GM12878 (cell line): Measurements from ENCODE around the gene CAPN1. TPM values are rescaled to one million over a fixed set of nuclear protein-coding genes. Genes with fewer than 3 reads are reported as not detected.
"Not testable (repeated sequence)": the region's sequence is repeated elsewhere in the genome, so short reads cannot be mapped to it uniquely, and the experiment has no call there.

Experiments
- ATAC-seq: fragments of 200-7000 bp; cut with Tn5 transposase; 3 replicates; pipeline ENCODE4 v1.9.1; 2020; ENCODE audit warnings: mild to moderate bottlenecking, moderate library complexity
- BruUV-seq: library from RNA; stranded (reverse); fragments of 400-500 nt; replicated peaks from 2 replicates; lab custom pipeline; 2021; lab: Mats Ljungman, UMichigan
- CTCF ChIA-PET: fragments of 300-600 bp; sonication (Branson Sonifier 250); formaldehyde crosslinking; extraction: SDS; loops from one replicate; lab custom pipeline; 2021; ENCODE audit warnings: inconsistent platforms; lab: Yijun Ruan, JAX
- POLR2A ChIA-PET: fragments of 350-600 bp; formaldehyde crosslinking; extraction: SDS; loops from one replicate; lab custom pipeline; 2021; ENCODE audit warnings: inconsistent platforms; lab: Charles Lee
- RAD21 ChIA-PET: fragments of 300-600 bp; sonication (Branson Sonifier 250); formaldehyde crosslinking; loops from one replicate; lab custom pipeline; 2023; ENCODE audit warnings: antibody characterized with exemption; ENCODE audit not compliant: unreplicated experiment; lab: Charles Lee
- SMC1A ChIA-PET: fragments of 300-600 bp; sonication (Branson Sonifier 250); formaldehyde crosslinking; loops from one replicate; lab custom pipeline; 2023; ENCODE audit not compliant: unreplicated experiment, uncharacterized antibody; lab: Charles Lee
- DNase-seq: peaks from one replicate; pipeline ENCODE4 v3.0.0-alpha.2; 2011; ENCODE audit warnings: low read depth, low spot score
- FAIRE-seq: peaks from 3 replicates; lab custom pipeline; 2011; peaks lifted over from hg19 to GRCh38; lab: Jason Lieb, UNC
- H2AFZ ChIP-seq: 2 replicates; pipeline ENCODE4 v1.6.0; 2011; ENCODE audit warnings: low read depth, low read length, control low read depth; ENCODE audit not compliant: control insufficient read depth
- H3K27ac ChIP-seq: 2 replicates; pipeline ENCODE4 v1.5.1; 2011; ENCODE audit warnings: control low read depth; ENCODE audit not compliant: control insufficient read depth, insufficient read depth
- H3K27me3 ChIP-seq, 2 experiments: replicated peaks in 1 of 2; 2 replicates each; pipeline versions ENCODE4 v1.6.0 to v1.6.1; 2011; ENCODE audit warnings: low read length in 1 of 2; ENCODE audit not compliant: control insufficient read depth in 2 of 2, insufficient read depth in 2 of 2
- H3K36me3 ChIP-seq, 2 experiments: 2 replicates each; pipeline ENCODE4 v1.5.1; 2011; ENCODE audit warnings: low read length in 1 of 2; ENCODE audit not compliant: control insufficient read depth in 2 of 2, insufficient read depth in 2 of 2
- H3K4me1 ChIP-seq: 2 replicates; pipeline ENCODE4 v1.6.1; 2011; ENCODE audit warnings: mild to moderate bottlenecking, low read length, moderate library complexity, mixed read lengths; ENCODE audit not compliant: control insufficient read depth, insufficient read depth
- H3K4me2 ChIP-seq: 2 replicates; pipeline ENCODE4 v1.6.0; 2011; ENCODE audit warnings: control low read depth; ENCODE audit not compliant: control insufficient read depth, insufficient read depth
- H3K4me3 ChIP-seq: fragments of 200-600 bp; sonication (generic); 2 replicates; pipeline ENCODE4 v1.5.1; 2016
- H3K79me2 ChIP-seq: 2 replicates; pipeline ENCODE4 v1.6.0; 2011; ENCODE audit warnings: low read length; ENCODE audit not compliant: control insufficient read depth, insufficient read depth
- H3K9ac ChIP-seq: 2 replicates; pipeline ENCODE4 v1.8.0; 2011; ENCODE audit warnings: low read length, control low read depth, mixed read lengths; ENCODE audit not compliant: control insufficient read depth, insufficient read depth
- H3K9me3 ChIP-seq: replicated peaks from 3 replicates; pipeline ENCODE4 v1.5.1; 2011; ENCODE audit warnings: mild to moderate bottlenecking, low read length; ENCODE audit not compliant: control insufficient read depth, insufficient read depth
- H4K20me1 ChIP-seq: 2 replicates; pipeline ENCODE4 v1.6.0; 2011; ENCODE audit not compliant: control insufficient read depth, insufficient read depth
- BACH1 ChIP-seq: fragments of 450-650 bp; IDR thresholded peaks from 2 replicates; pipeline ENCODE4 v1.6.1; 2017; ENCODE audit warnings: mild to moderate bottlenecking, borderline replicate concordance
- CHD1 ChIP-seq: IDR thresholded peaks from 2 replicates; pipeline ENCODE4 v1.6.1; 2012; ENCODE audit warnings: low read depth, low read length, improper control_type of control experiment
- CHD2 ChIP-seq: IDR thresholded peaks from 2 replicates; pipeline ENCODE4 v1.6.1; 2011; ENCODE audit warnings: low read depth, low read length, improper control_type of control experiment, borderline replicate concordance
- IRF5 ChIP-seq: fragments of 450-650 bp; IDR thresholded peaks from 2 replicates; pipeline ENCODE4 v1.6.1; 2017; ENCODE audit warnings: borderline replicate concordance
- JUND ChIP-seq: IDR thresholded peaks from 2 replicates; pipeline ENCODE4 v1.6.1; 2012; ENCODE audit warnings: low read depth, mild to moderate bottlenecking, low read length, improper control_type of control experiment, moderate library complexity
- KLF5 ChIP-seq: fragments of 450-650 bp; IDR thresholded peaks from 2 replicates; pipeline ENCODE4 v1.6.1; 2014; ENCODE audit warnings: mild to moderate bottlenecking; ENCODE audit not compliant: partially characterized antibody
- NFXL1 ChIP-seq: fragments of 450-650 bp; IDR thresholded peaks from 2 replicates; pipeline ENCODE4 v1.6.1; 2017; ENCODE audit warnings: antibody characterized with exemption, mild to moderate bottlenecking, borderline replicate concordance
- WGBS: methylation state at CpG from one replicate; pipeline ENCODE4 v1.1.6; 2016; ENCODE audit warnings: low lambda C conversion rate; ENCODE audit not compliant: insufficient replicate concordance, insufficient coverage; ENCODE audit errors: missing lambda C conversion rate; 5-methylcytosine and 5-hydroxymethylcytosine counted together
- in situ Hi-C: fragments of 300-500 bp; cut with MboI; formaldehyde crosslinking; loops from 9 replicates; pipeline ENCODE4 v1.14.3; 2018; ENCODE audit warnings: mixed read lengths
- intact Hi-C: fragments of 100-400 bp; cut with micrococcal nuclease; formaldehyde crosslinking; loops from one replicate; pipeline ENCODE4 v1.14.2; 2022; ENCODE audit not compliant: unreplicated experiment
- polyA plus RNA-seq, 11 experiments: library from polyadenylated mRNA; depleted of rRNA in 4 of 11; unstranded in 6 of 11; stranded (reverse) in 5 of 11; fragments of >200 nt; fragmentation: Nextera tagmentation in 4 of 11; fragmentation: Illumina TruSeq in 1 of 11; extraction: Ambion mirVana in 4 of 11; extraction: Trizol in 1 of 11; gene quantifications; 1 replicate in 1 of 11; 2 replicates in 10 of 11; pipeline versions ENCODE4 v1.2.1 to v1.2.3, GENCODE V29; 2011 to 2016; ENCODE audit warnings: inconsistent platforms in 2 of 11, missing spikeins in 2 of 11, low read depth in 1 of 11
- total RNA-seq, 4 experiments: library from RNA; depleted of rRNA in 3 of 4; stranded (reverse); fragments of >200 nt in 3 of 4; fragmentation: Illumina TruSeq in 1 of 4; extraction: Trizol in 1 of 4; gene quantifications; 2 replicates each; pipeline versions ENCODE4 v1.2.1 to v1.2.3, GENCODE V29; 2013 to 2021

Gene CAPN1
- total and polyA plus RNA-seq, 10 of the 15 experiments (the other 5 are each of a cell fraction or from before 2014, with no cell fraction given) = 2.2 to 167 (median 77.3) TPM

- TF ChIP-seq IRF5 (no peak), NFXL1 (no peak), BACH1 (no peak), KLF5 (no peak), CHD2 (no peak), JUND (no peak), CHD1 (no peak)
Measured at GRCh38 chr11:65148657-65149056, 33.1 kb upstream of the CAPN1 start (continued).

GRCh38 chr11:65150131-65150508, 31.6 kb upstream of the CAPN1 start:
- ChIA-PET POLR2A (interaction anchor here (0.6 kb wide), 1 partner anchor 13 kb away, joined by 5 read pairs; no protein-coding TSS in a partner anchor), CTCF (interaction anchor here (0.7 kb wide), 1 partner anchor 187 kb away, joined by 3 read pairs; no protein-coding TSS in a partner anchor), SMC1A (interaction anchor here (0.6 kb wide), 1 partner anchor 17 kb away, joined by 3 read pairs; no protein-coding TSS in a partner anchor)
- 90% methylated on average over 10 of the region's 10 CpGs for WGBS
- H2AFZ ChIP-seq, FAIRE-seq, H3K9me3 ChIP-seq, intact Hi-C loops, H3K27me3 ChIP-seq, H4K20me1 ChIP-seq, H3K4me3 ChIP-seq, H3K36me3 ChIP-seq, H3K79me2 ChIP-seq, in situ Hi-C loops, H3K9ac ChIP-seq, BruUV-seq, H3K27ac ChIP-seq, DNase-seq, RAD21 ChIA-PET, ATAC-seq: not testable (repeated sequence)
- peaks cover 29% of the 10 kb centered on the region for H3K4me1 ChIP-seq
- peak overlapping the region; percentile 91 for H3K4me2 ChIP-seq
